Measurements from ENCODE around the gene NSF. TPM values are rescaled to one million over a fixed set of nuclear protein-coding genes. Genes with fewer than 3 reads are reported as not detected.
"Not testable (repeated sequence)": the region's sequence is repeated elsewhere in the genome, so short reads cannot be mapped to it uniquely, and the experiment has no call there.

Gene NSF
- total RNA-seq = 50.3 and 83.8 TPM in 2 replicates

- not testable (repeated sequence) for DNase-seq (ENCODE audit: low read depth); H3K4me3 ChIP-seq (ENCODE audit: low read depth, low read length)
These were observed at the start of gene NSF for GRCh38 chr17:46590157-46591146. TSS of gene NSF (plus strand) at chr17:46590669. CDS start at chr17:46590776, 107 bp downstream.

- H3K4me3 ChIP-seq (ENCODE audit: low read depth, low read length); DNase-seq (ENCODE audit: low read depth): not testable (repeated sequence)
These were observed 41.9 kb upstream of the NSF start for GRCh38 chr17:46548607-46549006.

- H3K4me3 ChIP-seq (ENCODE audit: low read depth, low read length); DNase-seq (ENCODE audit: low read depth): not testable (repeated sequence)
These were observed 31.3 kb upstream of the NSF start for GRCh38 chr17:46559155-46559554.

GRCh38 chr17:46560048-46560447 is 30.4 kb upstream of the NSF start:
- not testable (repeated sequence) for H3K4me3 ChIP-seq (ENCODE audit: low read depth, low read length); DNase-seq (ENCODE audit: low read depth)

DNA sequence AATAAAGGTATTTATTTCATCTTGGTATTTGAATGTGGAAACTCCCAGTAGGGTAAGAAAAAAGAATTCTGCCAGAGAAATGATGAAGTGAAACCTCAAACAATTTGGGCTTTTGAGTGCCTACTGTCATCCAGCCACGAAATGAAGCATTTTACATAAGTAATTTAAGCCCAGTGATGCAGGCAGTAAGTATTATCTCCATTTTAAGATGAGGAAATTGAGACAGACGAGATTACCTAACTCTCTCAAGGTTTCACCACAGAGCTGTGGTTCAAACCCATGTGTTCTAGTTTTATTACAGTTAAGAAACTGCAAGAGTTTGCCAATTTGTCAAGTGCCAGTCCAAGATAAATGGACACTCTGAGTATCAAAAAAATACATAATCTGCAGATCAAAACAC is 24.2 kb upstream of the NSF start:
- H3K4me3 ChIP-seq (ENCODE audit: low read depth, low read length); DNase-seq (ENCODE audit: low read depth): not testable (repeated sequence)

DNA sequence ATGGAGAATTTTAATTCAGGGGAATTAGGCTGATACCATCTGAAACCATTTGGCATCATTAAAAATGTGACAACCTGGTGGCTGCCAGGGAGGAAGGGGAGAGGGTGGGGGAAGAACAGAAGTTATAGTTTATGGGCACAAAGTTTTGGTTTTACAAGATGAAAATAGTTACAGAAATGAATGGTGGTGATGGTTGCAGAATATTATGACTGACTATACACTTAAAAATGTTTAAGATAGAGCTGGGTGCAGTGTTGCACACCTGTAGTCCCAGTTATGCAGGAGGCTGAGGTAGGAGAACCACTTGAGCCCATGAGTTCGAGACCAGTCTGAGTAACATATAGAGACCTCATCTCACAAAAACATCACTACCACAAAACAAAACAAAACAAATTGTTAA is 23.5 kb upstream of the NSF start:
- not testable (repeated sequence) for DNase-seq (ENCODE audit: low read depth); H3K4me3 ChIP-seq (ENCODE audit: low read depth, low read length)

DNA sequence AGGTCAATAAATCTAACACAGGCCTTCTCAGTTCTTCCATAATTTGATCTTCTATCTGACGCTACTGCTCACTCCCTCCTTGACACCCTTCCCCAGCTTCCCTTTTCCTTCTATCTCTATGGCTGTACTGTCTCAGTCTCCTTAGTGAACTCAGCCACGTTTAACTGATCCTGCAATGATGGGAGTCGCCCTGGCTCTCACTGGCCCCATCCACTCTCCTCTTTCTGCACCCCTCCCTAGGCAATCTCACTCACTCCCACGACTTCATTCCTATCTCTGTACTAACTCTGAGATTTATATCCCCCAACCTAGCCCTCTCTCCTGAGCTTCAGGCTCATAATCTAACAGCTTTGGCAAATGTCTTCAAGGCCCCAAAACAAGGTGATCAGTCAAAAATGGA is 18.7 kb upstream of the NSF start:
- not testable (repeated sequence) for DNase-seq (ENCODE audit: low read depth)

GRCh38 chr17:46579083-46580075 is 11.1 kb upstream of the NSF start, which contains the start of gene ARL17A:
TSS of gene ARL17A (minus strand) at chr17:46579691. CDS start at chr17:46576322, 3,369 bp downstream.
- H3K4me3 ChIP-seq (ENCODE audit: low read depth, low read length); DNase-seq (ENCODE audit: low read depth): not testable (repeated sequence)

More for the DNA sequence above, 18.7 kb upstream of the NSF start:
- not testable (repeated sequence) for H3K4me3 ChIP-seq (ENCODE audit: low read depth, low read length)

- not testable (repeated sequence) for H3K4me3 ChIP-seq (ENCODE audit: low read depth, low read length); DNase-seq (ENCODE audit: low read depth)
These were observed 10.4 kb upstream of the NSF start for GRCh38 chr17:46580082-46580481.

DNA sequence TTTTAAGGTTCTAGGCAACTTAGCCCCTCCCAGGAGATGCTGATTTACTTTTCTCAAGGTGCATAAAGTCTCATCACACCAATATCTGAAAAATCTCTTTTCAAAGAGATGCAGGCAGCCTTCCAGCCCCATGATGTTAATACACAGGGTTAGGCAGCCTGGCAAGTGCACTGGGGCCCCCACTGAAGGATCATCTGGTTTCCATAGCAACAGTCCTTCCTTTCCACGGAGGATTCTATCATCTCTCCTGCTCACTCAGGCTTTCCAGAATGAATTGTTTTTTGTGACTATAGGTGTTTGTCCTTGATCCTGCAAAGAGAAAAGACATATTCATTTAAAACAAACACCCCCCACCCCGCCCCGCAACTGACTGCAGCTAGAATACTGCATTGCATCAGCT is 5.0 kb upstream of the NSF start:
- DNase-seq (ENCODE audit: low read depth) = not testable (repeated sequence)

DNA sequence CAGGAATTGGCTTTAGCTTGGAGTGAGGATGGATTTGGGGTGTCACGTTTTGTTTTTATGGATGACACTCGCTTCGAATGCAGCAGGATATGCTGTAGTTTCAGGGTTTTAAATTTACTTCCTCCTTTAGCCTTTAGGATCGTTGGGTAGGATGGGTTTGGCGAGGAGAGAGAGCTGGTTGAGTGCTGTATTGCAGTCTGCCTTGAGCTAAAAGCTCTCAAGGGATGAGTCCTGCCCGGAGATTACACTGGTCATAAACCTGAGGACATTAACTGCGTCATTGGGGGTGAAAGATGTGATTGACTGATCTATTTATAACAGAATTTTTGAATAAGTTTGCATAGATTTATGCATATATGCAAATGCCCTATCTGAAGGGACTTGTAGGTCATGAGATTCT is 863 bp downstream of the NSF start:
- H3K4me3 ChIP-seq (ENCODE audit: low read depth, low read length); DNase-seq (ENCODE audit: low read depth): not testable (repeated sequence)

More for the DNA sequence above, 5.0 kb upstream of the NSF start:
- not testable (repeated sequence) for H3K4me3 ChIP-seq (ENCODE audit: low read depth, low read length)

GRCh38 chr17:46598344-46598931 is 8.0 kb downstream of the NSF start:
- not testable (repeated sequence) for H3K4me3 ChIP-seq (ENCODE audit: low read depth, low read length); DNase-seq (ENCODE audit: low read depth)

DNA sequence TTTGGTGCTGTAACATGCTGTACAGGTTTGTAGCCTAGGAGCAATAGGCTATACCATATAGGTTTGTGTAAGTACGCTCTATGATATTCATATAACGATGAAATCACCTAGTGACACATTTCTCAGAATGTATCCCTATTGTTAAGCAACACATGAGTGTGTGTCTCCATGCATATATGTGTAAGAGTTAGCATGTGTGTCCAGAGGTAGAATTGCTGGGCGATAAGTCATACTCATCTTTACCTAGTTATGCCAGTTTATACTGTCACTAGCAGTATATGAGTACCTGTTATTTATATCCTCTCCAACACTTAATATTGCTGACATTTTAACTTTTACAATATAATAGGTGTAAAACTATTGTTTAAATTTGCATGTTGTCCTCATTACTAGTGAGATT is 10.3 kb downstream of the NSF start:
- not testable (repeated sequence) for H3K4me3 ChIP-seq (ENCODE audit: low read depth, low read length); DNase-seq (ENCODE audit: low read depth)

GRCh38 chr17:46603125-46603524 is 12.7 kb downstream of the NSF start:
- not testable (repeated sequence) for H3K4me3 ChIP-seq (ENCODE audit: low read depth, low read length); DNase-seq (ENCODE audit: low read depth)

DNA sequence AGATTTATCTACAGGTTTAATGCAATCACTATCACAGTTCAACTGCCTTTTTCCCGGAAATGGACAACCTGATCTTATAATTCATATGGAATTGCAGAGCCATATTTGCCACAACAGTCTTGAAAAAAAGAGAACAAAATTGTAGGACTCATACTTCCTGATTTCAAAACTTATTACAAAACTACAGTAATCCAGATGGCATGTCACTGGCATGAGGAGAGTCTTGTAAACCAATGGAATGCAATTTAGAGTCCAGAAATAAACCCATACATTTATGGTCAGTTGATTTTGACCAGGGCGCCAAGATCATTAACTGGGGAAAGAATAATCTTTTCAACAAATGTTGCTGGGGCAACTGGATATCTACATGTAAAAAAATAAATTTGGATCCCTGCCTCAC is 20.8 kb downstream of the NSF start:
- not testable (repeated sequence) for DNase-seq (ENCODE audit: low read depth); H3K4me3 ChIP-seq (ENCODE audit: low read depth, low read length)

- not testable (repeated sequence) for DNase-seq (ENCODE audit: low read depth); H3K4me3 ChIP-seq (ENCODE audit: low read depth, low read length)
These were observed 23.4 kb downstream of the NSF start for GRCh38 chr17:46613876-46614275.

DNA sequence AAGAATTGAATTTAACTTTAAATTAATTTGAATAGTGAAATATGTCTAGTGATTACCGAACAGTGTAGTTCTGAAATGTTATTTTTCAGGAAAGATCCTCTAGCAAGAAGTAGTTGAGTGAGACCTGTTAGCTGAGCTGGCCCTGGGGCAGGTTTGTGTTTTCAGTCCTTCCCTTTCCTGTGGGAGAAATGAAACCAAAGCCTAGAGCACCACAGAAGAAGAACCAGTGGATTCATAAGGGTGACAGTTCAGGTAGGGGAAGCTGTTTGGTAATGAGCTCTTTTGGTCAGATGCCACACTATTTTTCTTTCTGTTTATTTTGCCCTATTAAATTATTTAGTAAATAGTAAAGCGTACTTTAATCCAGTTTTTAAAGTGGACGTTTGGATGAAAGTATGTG is 26.7 kb downstream of the NSF start:
- H3K4me3 ChIP-seq (ENCODE audit: low read depth, low read length); DNase-seq (ENCODE audit: low read depth): not testable (repeated sequence)

DNA sequence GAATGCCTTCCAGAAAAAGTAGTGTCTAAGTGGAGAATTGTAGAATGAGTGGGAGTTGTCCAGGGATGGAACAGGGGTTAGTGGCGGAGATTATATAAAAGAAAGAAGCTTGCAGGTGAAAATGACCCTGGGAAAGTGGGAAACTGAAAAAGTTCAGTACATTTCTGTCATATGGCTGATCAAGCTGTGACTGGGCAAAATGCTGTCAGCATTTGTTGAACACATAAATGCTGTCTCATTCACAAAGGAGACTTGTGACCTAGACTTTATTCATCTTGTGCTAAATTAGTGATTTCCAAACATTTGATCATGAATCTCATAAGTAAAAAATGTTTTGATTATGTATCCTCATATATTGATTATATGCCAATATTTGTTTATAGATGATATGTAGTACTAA is 28.5 kb downstream of the NSF start:
- not testable (repeated sequence) for DNase-seq (ENCODE audit: low read depth); H3K4me3 ChIP-seq (ENCODE audit: low read depth, low read length)
